HepG2 (cell line): ENCODE measurements around the gene RPGRIP1. TPM values are rescaled to one million over a fixed set of nuclear protein-coding genes. Genes with fewer than 3 reads are reported as not detected.

Source experiments
- ARID5B ChIP-seq: IDR thresholded peaks from 2 replicates; pipeline ENCODE4 v1.4.0; 2020; ENCODE audit warnings: mild to moderate bottlenecking, missing genetic modification reagents
- NAIF1 ChIP-seq: sonication (generic); formaldehyde crosslinking; IDR thresholded peaks from 2 replicates; pipeline ENCODE4 v1.5.0; 2020; ENCODE audit warnings: mild to moderate bottlenecking, missing genetic modification reagents, borderline replicate concordance
- ONECUT2 ChIP-seq: sonication (generic); formaldehyde crosslinking; IDR thresholded peaks from 2 replicates; pipeline ENCODE4 v1.4.0; 2020; ENCODE audit warnings: missing genetic modification reagents
- PBX2 ChIP-seq: IDR thresholded peaks from 2 replicates; pipeline ENCODE4 v1.6.1; 2016; ENCODE audit warnings: control low read depth
- RBAK ChIP-seq: sonication (generic); formaldehyde crosslinking; IDR thresholded peaks from 2 replicates; pipeline ENCODE4 v1.5.1; 2020; ENCODE audit warnings: mild to moderate bottlenecking, missing genetic modification reagents
- ZBTB3 ChIP-seq: sonication (generic); formaldehyde crosslinking; IDR thresholded peaks from 2 replicates; pipeline ENCODE4 v1.4.0; 2020; ENCODE audit warnings: low read depth, mild to moderate bottlenecking, moderate library complexity, missing genetic modification reagents, borderline replicate concordance
- ZKSCAN8 ChIP-seq: IDR thresholded peaks from 2 replicates; pipeline ENCODE4 v1.6.1; 2016; ENCODE audit warnings: borderline replicate concordance, missing genetic modification reagents, missing compliant biosample characterization
- ZNF282 ChIP-seq: fragments of 450-650 bp; IDR thresholded peaks from 2 replicates; pipeline ENCODE4 v1.6.1; 2018; ENCODE audit not compliant: partially characterized antibody
- ZNF296 ChIP-seq: sonication (generic); formaldehyde crosslinking; conservative IDR thresholded peaks from 2 replicates; pipeline ENCODE4 v1.5.0; 2020; ENCODE audit warnings: mild to moderate bottlenecking, missing genetic modification reagents
- ZNF646 ChIP-seq: sonication (generic); formaldehyde crosslinking; IDR thresholded peaks from 2 replicates; pipeline ENCODE4 v1.9.0; 2021; ENCODE audit warnings: mild to moderate bottlenecking, missing genetic modification reagents
- ZNF782 ChIP-seq: sonication (generic); formaldehyde crosslinking; IDR thresholded peaks from 2 replicates; pipeline ENCODE4 v1.4.0; 2020; ENCODE audit warnings: missing genetic modification reagents, mild to moderate bottlenecking, borderline replicate concordance
- ZSCAN30 ChIP-seq: sonication (generic); formaldehyde crosslinking; IDR thresholded peaks from 2 replicates; pipeline ENCODE4 v1.5.0; 2020; ENCODE audit warnings: mild to moderate bottlenecking, missing genetic modification reagents
- polyA plus RNA-seq, 8 experiments: library from polyadenylated mRNA; depleted of rRNA in 3 of 8; stranded (reverse) in 7 of 8; unstranded in 1 of 8; fragments of >200 nt; fragmentation: Illumina TruSeq in 4 of 8; extraction: Trizol in 4 of 8; gene quantifications; 2 replicates each; pipeline versions ENCODE4 v1.2.1 to v1.2.3, GENCODE V29; 2011 to 2016; ENCODE audit warnings: low read depth in 4 of 8, missing spikeins in 1 of 8, mixed read lengths in 1 of 8; ENCODE audit not compliant: insufficient read depth in 1 of 8
- total RNA-seq, 5 experiments: library from RNA; depleted of rRNA; stranded (reverse); fragments of >200 nt; fragmentation: Illumina TruSeq; extraction: Trizol; gene quantifications; 2 replicates each; pipeline ENCODE4 v1.2.3, GENCODE V29; 2016; ENCODE audit warnings: low read depth in 1 of 5
- TF ChIP-seq, protein P1 (sequence below): sonication (generic); formaldehyde crosslinking; IDR thresholded peaks from 2 replicates; pipeline ENCODE4 v1.5.1; 2020; ENCODE audit warnings: mild to moderate bottlenecking, missing genetic modification reagents

Gene RPGRIP1
- total and polyA plus RNA-seq, 2 of the 13 experiments (the other 11 are each of a cell fraction or from before 2014, with no cell fraction given), result 0.13 to 1.1 TPM

DNA sequence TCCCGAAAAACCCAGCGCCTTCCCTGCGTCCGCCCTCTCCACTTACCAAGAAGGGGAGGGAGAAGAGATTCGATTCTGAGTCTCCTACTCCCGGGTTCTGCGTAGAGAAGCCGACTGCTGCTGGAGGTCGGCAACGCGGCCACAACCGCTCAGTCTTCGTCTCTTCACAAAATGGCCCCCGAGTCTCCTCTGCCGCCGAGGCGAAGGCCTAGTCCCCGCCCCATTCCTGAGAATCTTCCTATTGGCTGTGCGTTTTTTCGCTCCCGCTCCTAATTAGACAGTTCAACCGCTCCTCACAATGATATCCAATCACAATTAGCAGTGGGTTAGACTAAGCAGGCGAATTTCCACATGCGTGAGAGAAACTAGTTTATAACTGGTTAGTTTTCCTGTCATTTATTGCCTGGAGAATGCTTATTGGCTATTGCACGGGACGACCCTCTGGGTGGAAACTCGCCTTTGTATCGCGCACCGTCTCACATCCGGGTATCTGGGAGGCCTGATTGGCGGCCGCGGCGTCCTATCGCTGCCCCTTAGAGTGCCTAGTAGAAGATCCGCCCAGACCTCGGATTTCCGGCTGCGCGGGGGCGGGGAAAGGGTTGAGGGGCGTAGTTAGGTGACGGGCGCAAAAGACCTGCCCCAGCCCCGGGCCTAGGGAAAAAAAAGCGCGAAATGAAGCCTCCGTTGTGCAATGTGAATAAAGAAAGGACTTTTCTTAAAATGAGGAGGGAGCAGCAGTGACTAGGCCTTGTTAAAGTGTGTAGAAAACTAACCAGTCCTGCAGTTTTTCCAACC, 10.4 kb upstream of the RPGRIP1 start, which contains the start of gene HNRNPC (continued):
- TF ChIP-seq ARID5B (CRISPR knock-in tag) (0 out of 2 replicates have a peak, but pooled peaks have one; percentile 30), ZNF282 (no peak), NAIF1 (CRISPR knock-in tag) (no peak; the same call in 1 of the 2 replicates), RBAK (CRISPR knock-in tag) (no peak), ZBTB3 (CRISPR knock-in tag) (peak; percentile 14; the same call in 1 of the 2 replicates), ZNF296 (CRISPR knock-in tag) (0 out of 2 replicates have a peak, but pooled peaks have one; percentile 59), ZSCAN30 (CRISPR knock-in tag) (no peak; the same call in 1 of the 2 replicates), ONECUT2 (CRISPR knock-in tag) (peak; percentile 37; the same call in 1 of the 2 replicates), ZNF646 (no peak), PBX2 (CRISPR knock-in tag) (peak; percentile 100), ZKSCAN8 (peak; percentile 67; the same call in 1 of the 2 replicates), ZNF782 (CRISPR knock-in tag) (peak; percentile 84)
- TF ChIP-seq, protein P1, sequence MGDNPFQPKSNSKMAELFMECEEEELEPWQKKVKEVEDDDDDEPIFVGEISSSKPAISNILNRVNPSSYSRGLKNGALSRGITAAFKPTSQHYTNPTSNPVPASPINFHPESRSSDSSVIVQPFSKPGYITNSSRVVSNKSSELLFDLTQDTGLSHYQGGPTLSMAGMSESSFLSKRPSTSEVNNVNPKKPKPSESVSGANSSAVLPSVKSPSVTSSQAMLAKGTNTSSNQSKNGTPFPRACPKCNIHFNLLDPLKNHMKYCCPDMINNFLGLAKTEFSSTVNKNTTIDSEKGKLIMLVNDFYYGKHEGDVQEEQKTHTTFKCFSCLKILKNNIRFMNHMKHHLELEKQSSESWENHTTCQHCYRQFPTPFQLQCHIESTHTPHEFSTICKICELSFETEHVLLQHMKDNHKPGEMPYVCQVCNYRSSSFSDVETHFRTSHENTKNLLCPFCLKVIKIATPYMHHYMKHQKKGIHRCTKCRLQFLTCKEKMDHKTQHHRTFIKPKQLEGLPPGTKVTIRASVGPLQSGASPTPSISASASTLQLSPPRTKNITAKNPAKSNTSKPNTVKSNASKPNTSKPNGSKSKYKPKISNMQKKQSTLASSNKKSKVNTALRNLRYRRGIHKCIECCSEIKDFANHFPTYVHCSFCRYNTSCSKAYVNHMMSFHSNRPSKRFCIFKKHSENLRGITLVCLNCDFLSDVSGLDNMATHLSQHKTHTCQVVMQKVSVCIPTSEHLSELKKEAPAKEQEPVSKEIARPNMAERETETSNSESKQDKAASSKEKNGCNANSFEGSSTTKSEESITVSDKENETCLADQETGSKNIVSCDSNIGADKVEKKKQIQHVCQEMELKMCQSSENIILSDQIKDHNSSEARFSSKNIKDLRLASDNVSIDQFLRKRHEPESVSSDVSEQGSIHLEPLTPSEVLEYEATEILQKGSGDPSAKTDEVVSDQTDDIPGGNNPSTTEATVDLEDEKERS, result peak; percentile 75; the same call in 1 of the 2 replicates
